H1 (cell line): Measurements from ENCODE around the gene SKA1.

Experiments used
- KDM1A ChIP-seq: fragments of 200-600, 300-600 bp; sonication (generic); IDR thresholded peaks from 2 replicates; pipeline ENCODE4 v1.7.1; 2016; ENCODE audit warnings: mild to moderate bottlenecking, low read length, borderline replicate concordance
- RAD21 ChIP-seq, 2 experiments: IDR thresholded peaks in 1 of 2; conservative IDR thresholded peaks in 1 of 2; 2 replicates each; pipeline ENCODE4 v1.6.1; 2011; ENCODE audit warnings: low read depth in 2 of 2, low read length in 2 of 2, improper control_type of control experiment in 1 of 2, inconsistent platforms in 1 of 2, mild to moderate bottlenecking in 1 of 2, moderate library complexity in 1 of 2
- SUZ12 ChIP-seq: fragments of 200-600 bp; sonication (generic); IDR thresholded peaks from 2 replicates; pipeline ENCODE4 v1.6.1; 2012; ENCODE audit warnings: mild to moderate bottlenecking, inconsistent platforms, low read length, moderate library complexity, mixed read lengths

DNA sequence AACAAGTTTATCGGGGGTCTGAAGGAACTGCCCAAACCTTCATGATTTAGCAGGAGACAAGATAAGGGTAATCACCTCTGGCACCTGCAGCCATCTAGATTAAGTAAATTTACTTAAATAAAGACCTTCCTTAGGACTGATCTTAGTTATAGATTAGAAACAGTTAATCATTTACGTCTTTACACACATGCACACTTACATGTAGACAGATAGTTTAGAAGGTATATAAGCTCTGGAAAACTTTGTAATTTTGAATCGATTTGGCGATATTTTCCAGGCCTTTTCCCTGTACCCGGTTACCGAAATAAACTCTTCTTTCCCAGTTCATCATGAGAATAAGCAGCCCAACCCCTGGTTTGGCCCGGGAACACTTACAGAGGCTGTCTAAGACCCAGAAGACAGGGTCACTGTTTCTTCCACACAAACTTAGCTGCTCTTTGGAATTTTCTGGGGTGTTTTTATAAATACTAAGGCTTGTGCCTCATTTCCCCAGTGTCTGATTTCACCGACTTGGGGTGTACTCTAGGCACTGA is 560 bp upstream of the SKA1 start:
- TF ChIP-seq RAD21 (IDR thresholded peaks at IDR 0.05 in 1 of 2, conservative IDR thresholded peaks at IDR 0.05 in 1 of 2; ENCODE audit: low read depth in 2 of 2, low read length in 2 of 2) (no peak), SUZ12 (no peak), KDM1A (no peak)
